Heart left ventricle (tissue), 13 donors: ENCODE measurements around the gene FER1L5.

ENCODE experiments used
- CTCF ChIP-seq, 12 donors: fragments of 200-600 bp; sonication (generic) in 4 of 12; IDR thresholded peaks; one replicate each; pipeline versions ENCODE4 v1.5.0 to v1.8.0; 2018 to 2022; ENCODE audit warnings: antibody characterized with exemption in 12 of 12, mild to moderate bottlenecking in 5 of 12
- POLR2A ChIP-seq, 2 donors: fragments of 450-650 bp; IDR thresholded peaks; one replicate each; pipeline ENCODE4 v1.6.1; 2017; ENCODE audit warnings: antibody characterized with exemption in 2 of 2, mild to moderate bottlenecking in 2 of 2, moderate library complexity in 2 of 2
- donor health status: ischemic (EF 13 %, LVEDD 7.1; RV severe dilation, severe dysfunction).
- donor health status: DM: no; HTN: yes; CAD: no.
- donor health status: DM: no; HTN: no; CAD: no.
- donor health status: ischemic (EF 25% LVEDD 6.9; RV normal size, moderate dysfunction).
- donor health status: ischemic (EF 25% LVEDD 5.7; RV mildly dilated, moderate dysfunction).
- donor health status: ischemic (EF 35%, LVEDD 5.7; RV mildly dilated, moderate dysfunction).
- donor health status: nonischemic (EF 11% LVEDD 7.7; RV severe dilation, severe dysfunction).
- donor health status: DM: yes; HTN: yes; CAD: no.
- donor health status: PGD.
- donor health status: ischemic (EF 29% LVEDD 5.4; RV normal size, mild dysfunction).
- donor health status: nonischemic (EF 23%, LVEDD 6.1; RV moderate dilation, normal function).

- no peak for TF ChIP-seq POLR2A (IDR thresholded peaks at IDR 0.05)
- TF ChIP-seq CTCF (IDR thresholded peaks at IDR 0.05), result no peak
Observed at GRCh38 chr2:96642564-96643360, at the start of gene FER1L5.
